Dedifferentiated amniotic fluid mesenchymal stem cell (primary cell): ENCODE measurements around the gene DPY19L2.
"Not testable (repeated sequence)": the region's sequence is repeated elsewhere in the genome, so short reads cannot be mapped to it uniquely, and the experiment has no call there.

ENCODE experiments used
- DNase-seq: peaks from one replicate; pipeline ENCODE4 v3.0.0-alpha.2; 2016; ENCODE audit errors: extremely low spot score

Gene DPY19L2

GRCh38 chr12:63537838-63538237 is 130.5 kb downstream of the DPY19L2 start:
- DNase-seq, result not testable (repeated sequence)

GRCh38 chr12:63529641-63530040 is 138.7 kb downstream of the DPY19L2 start:
- DNase-seq, result not testable (repeated sequence)

DNA sequence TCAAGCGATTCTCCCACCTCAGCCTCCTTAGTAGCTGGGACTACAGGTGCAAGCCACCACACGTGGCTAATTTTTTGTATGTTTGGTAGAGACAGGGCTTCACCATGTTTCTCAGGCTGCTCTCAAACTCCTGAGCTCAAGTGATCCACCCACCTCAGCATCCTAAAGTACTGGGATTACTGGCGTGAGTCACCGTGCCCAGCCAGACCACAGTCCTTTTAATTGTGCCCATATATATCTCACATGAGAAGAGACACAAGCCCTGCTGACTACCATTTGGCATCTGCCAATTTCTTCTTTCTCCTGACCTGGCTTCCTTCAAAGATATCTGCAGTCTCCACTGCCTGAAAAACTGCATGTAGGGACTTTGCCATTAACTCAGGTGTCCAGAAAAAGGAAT is 142.5 kb downstream of the DPY19L2 start:
- DNase-seq, result no peak

- no peak for DNase-seq
These were observed 146.6 kb downstream of the DPY19L2 start for GRCh38 chr12:63521706-63522105.
